Hepatic stellate cell (primary cell): ENCODE data around the gene F13B.
"Not testable (repeated sequence)": the region's sequence is repeated elsewhere in the genome, so short reads cannot be mapped to it uniquely, and the experiment has no call there.

Experiments
- DNase-seq: peaks from one replicate; pipeline ENCODE4 v3.0.0; 2011; ENCODE audit warnings: low spot score

Gene F13B, protein sequence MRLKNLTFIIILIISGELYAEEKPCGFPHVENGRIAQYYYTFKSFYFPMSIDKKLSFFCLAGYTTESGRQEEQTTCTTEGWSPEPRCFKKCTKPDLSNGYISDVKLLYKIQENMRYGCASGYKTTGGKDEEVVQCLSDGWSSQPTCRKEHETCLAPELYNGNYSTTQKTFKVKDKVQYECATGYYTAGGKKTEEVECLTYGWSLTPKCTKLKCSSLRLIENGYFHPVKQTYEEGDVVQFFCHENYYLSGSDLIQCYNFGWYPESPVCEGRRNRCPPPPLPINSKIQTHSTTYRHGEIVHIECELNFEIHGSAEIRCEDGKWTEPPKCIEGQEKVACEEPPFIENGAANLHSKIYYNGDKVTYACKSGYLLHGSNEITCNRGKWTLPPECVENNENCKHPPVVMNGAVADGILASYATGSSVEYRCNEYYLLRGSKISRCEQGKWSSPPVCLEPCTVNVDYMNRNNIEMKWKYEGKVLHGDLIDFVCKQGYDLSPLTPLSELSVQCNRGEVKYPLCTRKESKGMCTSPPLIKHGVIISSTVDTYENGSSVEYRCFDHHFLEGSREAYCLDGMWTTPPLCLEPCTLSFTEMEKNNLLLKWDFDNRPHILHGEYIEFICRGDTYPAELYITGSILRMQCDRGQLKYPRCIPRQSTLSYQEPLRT

GRCh38 chr1:197066719-197067456 is at the start of gene F13B:
Gene F13B (minus strand): TSS chr1:197067260. CDS start chr1:197067223, 37 bp downstream.
- no peak for DNase-seq

DNA sequence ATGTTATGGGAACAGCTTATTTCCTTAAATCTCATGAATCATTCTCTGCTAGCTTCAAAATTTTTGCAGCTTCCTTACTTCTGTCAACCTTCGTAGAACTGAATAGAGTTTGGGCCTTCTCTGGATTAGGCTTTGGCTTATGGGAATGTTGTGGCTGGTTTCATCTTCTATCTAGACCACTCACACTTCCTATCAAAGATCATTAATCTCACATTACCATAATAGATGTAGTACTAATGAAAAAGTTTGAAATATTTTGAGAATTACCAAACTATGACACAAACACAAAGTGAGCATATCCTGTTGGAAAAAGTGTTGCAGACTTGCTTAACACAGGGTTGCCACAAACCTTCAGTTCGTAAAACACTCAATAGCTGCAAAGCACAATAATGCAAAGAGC is 49.1 kb upstream of the F13B start:
- DNase-seq: no peak

GRCh38 chr1:197106869-197107268 is 39.8 kb upstream of the F13B start:
- DNase-seq: no peak

GRCh38 chr1:197103300-197103699 is 36.2 kb upstream of the F13B start:
- DNase-seq: no peak

- DNase-seq: no peak
Measured at GRCh38 chr1:197101978-197102377, 34.9 kb upstream of the F13B start.

DNA sequence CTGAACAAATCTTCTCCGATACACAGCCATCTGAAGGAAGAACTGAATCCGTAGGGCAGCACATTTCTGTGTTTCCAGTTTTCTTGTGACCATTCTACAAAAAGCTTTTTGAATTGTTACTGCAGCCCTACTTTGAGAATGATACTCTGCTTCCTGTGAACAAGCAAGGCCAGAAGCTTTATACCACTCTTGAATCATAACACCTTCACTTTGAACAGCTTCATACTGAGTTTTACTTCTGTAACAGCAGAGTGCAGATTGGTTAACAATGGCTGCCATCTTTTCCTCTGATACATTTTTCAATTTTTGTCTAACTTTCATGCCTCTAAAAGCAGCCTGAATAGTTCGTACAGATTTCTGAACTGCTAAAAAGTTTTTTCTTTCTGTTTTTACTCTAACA is 33.6 kb upstream of the F13B start:
- DNase-seq: no peak

DNA sequence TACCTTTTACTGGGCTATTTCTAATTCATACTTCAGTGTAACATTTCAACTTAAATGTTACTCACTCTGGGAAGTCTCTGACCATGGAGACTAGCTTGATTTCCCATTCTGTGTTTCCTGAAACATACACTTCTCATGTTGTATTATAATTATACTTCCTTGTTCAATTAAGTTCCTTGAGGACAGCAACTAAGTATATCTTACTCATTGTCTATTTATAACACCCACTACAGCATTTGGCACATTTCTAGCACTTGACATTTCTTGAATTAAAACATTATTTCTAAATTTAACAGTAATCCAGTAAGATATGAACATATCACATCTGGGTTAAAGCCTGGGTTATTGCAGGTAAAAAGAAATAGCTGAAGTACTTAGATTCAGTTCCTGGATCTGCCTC is 32.4 kb upstream of the F13B start:
- no peak for DNase-seq

DNA sequence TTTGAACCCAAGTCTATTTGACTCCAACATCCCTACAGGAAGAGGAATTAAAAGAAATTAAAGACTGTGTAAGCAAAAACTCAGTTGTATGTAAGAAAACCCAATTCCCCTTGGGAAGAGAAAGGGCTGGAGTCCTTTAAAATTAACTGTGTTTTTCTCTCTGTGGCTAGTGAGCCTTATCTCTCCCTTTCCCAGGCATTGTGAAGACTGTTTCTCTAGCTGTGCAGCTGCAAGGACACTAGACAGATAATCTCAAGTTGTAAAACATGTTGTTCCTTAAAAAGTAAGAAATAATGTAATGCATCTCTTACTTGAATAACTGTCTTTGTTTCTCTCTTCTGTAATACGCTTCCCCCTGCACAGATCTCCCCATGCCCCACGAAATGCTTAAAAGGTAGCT is 29.9 kb upstream of the F13B start:
- not testable (repeated sequence) for DNase-seq

DNA sequence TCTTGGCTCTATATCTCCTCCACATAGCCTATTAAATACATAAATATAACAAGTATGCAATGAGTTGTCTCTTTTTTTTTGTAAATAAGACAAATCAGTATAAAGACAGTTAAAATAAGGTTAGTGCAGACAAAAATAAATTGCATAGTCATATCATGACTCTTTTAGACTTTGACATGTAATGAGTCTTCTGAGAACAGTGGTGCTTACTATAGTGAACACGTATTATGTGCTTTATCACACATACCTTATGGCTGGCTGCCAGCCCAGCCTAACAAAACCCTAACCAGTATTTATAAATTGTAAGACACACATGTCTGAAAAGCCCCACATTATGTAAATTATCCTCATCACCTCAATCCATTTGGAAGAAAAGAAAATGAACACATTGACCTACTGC is 29.1 kb upstream of the F13B start:
- DNase-seq: no peak

- no peak for DNase-seq
Measured at GRCh38 chr1:197093226-197093885, 26.3 kb upstream of the F13B start.

DNA sequence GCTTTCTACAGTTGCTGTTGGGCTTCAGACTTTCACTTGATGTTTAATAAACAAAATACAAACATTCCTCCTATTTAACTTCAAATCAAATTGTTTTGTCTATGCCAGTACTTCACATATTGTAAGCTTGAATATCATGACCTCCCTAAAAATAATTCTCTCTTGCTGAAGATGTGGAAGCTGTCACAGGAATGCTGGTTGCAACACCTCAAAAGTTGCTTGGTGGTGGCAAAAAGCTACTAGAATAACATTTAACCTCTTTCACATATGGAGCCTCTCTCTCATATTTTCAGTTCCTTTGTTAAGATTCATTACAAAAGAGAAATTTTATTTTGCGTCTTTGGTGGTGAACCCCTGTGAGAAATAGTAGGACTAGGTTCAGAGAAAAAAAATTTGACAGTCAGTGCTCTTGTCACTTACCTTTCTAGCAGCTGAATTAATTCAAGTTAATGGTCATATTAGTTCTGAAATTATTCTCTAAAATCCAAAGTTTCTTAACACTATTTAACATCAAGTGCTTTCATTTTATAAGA is 25.5 kb upstream of the F13B start:
- DNase-seq: no peak

DNA sequence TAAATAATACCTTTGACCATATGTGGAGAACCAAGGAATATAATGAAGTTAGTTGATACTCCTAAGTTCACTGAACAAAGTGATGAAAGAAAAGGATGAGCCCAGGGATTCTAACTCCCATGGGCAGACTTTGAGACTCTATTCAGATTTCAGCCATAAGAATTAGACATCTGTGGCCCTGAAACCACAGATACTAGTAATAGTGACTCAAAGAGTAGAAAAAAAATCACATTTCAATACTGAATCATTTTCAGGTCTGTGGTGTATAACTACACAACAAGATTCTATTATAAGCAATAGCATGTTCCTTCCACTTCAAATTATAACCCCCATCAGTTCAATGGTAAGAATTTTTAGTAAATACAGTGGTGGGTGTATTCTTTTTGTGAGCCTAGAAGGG is 16.4 kb upstream of the F13B start:
- DNase-seq: no peak

GRCh38 chr1:197081117-197081753 is 14.2 kb upstream of the F13B start:
- DNase-seq: no peak

DNA sequence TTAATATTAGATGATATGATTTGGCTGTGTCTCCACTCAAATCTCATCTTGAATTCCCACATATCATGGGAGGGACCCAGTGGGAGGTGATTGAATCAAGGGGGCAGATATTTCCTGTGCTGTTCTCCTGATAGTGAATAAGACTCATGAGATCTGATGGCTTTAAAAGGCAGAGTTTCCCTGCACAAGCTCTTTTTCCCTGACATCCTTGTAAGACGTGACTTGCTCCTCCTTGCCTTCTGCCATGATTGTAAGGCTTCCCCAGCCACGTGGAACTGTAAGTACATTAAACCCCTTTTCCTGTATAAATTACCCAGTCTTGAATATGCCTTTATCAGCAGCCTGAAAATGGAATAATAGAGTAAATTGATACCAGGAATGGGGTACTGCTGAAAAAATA is 13.3 kb upstream of the F13B start:
- no peak for DNase-seq

DNA sequence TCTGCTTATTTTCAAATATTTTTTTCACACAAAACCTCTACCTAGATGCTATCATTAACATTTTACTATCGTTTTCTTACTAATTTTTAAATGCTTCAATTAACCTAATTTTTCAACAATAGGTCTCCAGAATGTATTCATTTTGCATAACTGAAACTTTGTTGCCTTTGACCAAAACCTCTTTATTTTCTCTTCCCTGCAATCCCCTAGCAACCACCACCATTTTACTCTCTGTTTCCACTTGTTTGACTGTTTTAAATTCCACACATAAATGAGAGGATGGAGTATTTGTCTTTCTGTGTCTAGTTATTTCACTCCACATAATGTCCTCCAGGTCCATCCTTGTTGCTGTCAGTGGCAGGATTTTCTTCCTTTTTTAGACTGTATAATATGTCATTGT is 9.5 kb upstream of the F13B start:
- DNase-seq: no peak

GRCh38 chr1:197073978-197074377 is 6.9 kb upstream of the F13B start:
- no peak for DNase-seq

DNA sequence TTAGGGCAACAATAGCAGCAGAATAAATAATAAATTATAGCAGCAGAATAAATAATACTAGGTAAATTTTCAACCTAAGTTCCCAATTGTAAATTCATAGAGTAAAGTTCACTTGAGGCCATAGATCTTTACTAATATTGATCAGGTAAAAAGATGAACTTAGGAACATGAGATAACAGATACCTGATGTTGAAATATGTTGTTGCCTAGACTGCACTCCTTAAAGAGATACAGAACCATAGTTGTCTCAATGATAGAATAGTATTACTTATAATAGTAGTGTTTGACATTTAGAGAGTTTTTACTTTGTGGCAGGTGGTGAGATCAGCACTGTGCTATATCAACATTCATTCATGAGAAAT is 378 bp upstream of the F13B start:
- DNase-seq: no peak

GRCh38 chr1:197066277-197066676 is 783 bp downstream of the F13B start:
- no peak for DNase-seq

DNA sequence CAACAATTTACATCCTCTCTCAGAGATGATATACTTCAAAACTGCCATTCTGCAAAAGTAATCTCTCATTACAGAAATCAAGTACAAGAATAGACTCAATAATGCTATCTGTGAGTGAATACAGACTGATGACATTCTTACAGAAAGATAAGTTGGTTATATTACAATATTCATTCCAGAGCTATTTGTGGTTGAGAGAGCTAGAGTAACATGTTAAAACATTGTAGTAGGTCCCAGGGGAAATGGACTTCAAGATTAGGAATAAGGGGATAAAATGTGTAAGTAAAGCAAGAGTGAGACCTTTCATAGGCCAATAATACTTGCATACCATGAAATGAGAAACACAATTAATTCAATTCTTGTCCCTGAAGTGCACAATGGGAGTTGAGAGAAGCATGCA is 1.5 kb downstream of the F13B start:
- DNase-seq: peak; percentile 17

- DNase-seq: no peak
Measured at GRCh38 chr1:197063212-197063611, 3.8 kb downstream of the F13B start.

GRCh38 chr1:197062692-197063091 is 4.4 kb downstream of the F13B start:
- DNase-seq: no peak

DNA sequence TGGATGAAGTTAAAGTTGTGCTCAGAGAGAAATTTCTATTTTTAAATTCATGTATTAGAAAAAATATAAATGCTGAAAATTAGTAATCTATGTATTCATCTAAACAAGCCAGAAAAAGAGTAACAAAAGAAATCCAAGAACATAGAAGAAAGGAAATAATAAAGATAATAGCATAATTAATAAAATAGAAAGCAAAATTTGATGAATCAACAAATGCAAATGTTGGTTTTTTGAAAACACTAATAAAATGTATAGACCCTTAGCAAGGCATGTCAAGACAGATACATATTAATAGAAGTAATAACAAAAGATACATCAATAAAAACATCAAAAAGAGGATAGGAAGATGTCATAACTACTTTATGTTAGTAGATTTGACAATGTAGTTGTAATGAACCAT is 18.0 kb downstream of the F13B start:
- no peak for DNase-seq
